Pulmonary artery endothelial cell (primary cell): Measurements from ENCODE around the gene LRRFIP2. TPM values are rescaled to one million over a fixed set of nuclear protein-coding genes. Genes with fewer than 3 reads are reported as not detected.
A peak's percentile ranks its signal among the peaks of the same experiment; 100 is the strongest.
"Not testable (repeated sequence)": the region's sequence is repeated elsewhere in the genome, so short reads cannot be mapped to it uniquely, and the experiment has no call there.

Experiments used
- DNase-seq: peaks from one replicate; pipeline ENCODE4 v3.0.0-alpha.2; 2011; ENCODE audit warnings: low read depth, low spot score
- total RNA-seq: library from RNA; depleted of rRNA; stranded (reverse); fragments of >200 nt; gene quantifications from 2 replicates; pipeline ENCODE4 v1.2.3, GENCODE V29; 2014

LRRFIP2 gene
- total RNA-seq, 1 donor from 2014 or later: 61.3 TPM

GRCh38 chr3:37189109-37189508, 14.7 kb upstream of the LRRFIP2 start:
- DNase-seq: no peak

GRCh38 chr3:37183976-37184375, 9.6 kb upstream of the LRRFIP2 start:
- no peak for DNase-seq

- DNase-seq: peak; percentile 76
Measured at GRCh38 chr3:37183375-37183831, 9.0 kb upstream of the LRRFIP2 start.

- DNase-seq: no peak
Measured at GRCh38 chr3:37182816-37183215, 8.4 kb upstream of the LRRFIP2 start.

GRCh38 chr3:37181756-37182155, 7.4 kb upstream of the LRRFIP2 start:
- no peak for DNase-seq

GRCh38 chr3:37179144-37179967, 5.0 kb upstream of the LRRFIP2 start:
- DNase-seq: no peak

- DNase-seq: no peak
Measured at GRCh38 chr3:37173806-37174205, 576 bp downstream of the LRRFIP2 start.

GRCh38 chr3:37171144-37171543, 3.2 kb downstream of the LRRFIP2 start:
- no peak for DNase-seq

GRCh38 chr3:37170513-37170912, 3.9 kb downstream of the LRRFIP2 start:
- no peak for DNase-seq

GRCh38 chr3:37170060-37170459, 4.3 kb downstream of the LRRFIP2 start:
- DNase-seq: no peak

GRCh38 chr3:37168896-37169295, 5.5 kb downstream of the LRRFIP2 start:
- DNase-seq: no peak

GRCh38 chr3:37163262-37164015, 10.9 kb downstream of the LRRFIP2 start:
- no peak for DNase-seq

- no peak for DNase-seq
Measured at GRCh38 chr3:37162501-37163245, 11.7 kb downstream of the LRRFIP2 start.

GRCh38 chr3:37161351-37161750, 13.0 kb downstream of the LRRFIP2 start:
- no peak for DNase-seq

GRCh38 chr3:37155782-37156181, 18.6 kb downstream of the LRRFIP2 start:
- no peak for DNase-seq

- DNase-seq: no peak
Measured at GRCh38 chr3:37154668-37155314, 19.6 kb downstream of the LRRFIP2 start.

GRCh38 chr3:37150621-37151020, 23.8 kb downstream of the LRRFIP2 start:
- DNase-seq: no peak

- no peak for DNase-seq
Measured at GRCh38 chr3:37149257-37149656, 25.1 kb downstream of the LRRFIP2 start.

GRCh38 chr3:37148208-37148607, 26.2 kb downstream of the LRRFIP2 start:
- DNase-seq: no peak

- DNase-seq: no peak
Measured at GRCh38 chr3:37147666-37148065, 26.7 kb downstream of the LRRFIP2 start.

GRCh38 chr3:37146927-37147326, 27.5 kb downstream of the LRRFIP2 start:
- DNase-seq: not testable (repeated sequence)
